ENCODE results near the gene SMIM44. TPM values are rescaled to one million over a fixed set of nuclear protein-coding genes. Genes with fewer than 3 reads are reported as not detected.

Gene SMIM44
- total RNA-seq, 5 donors from 2014 or later (not counting 1 experiment from before 2014, with no cell fraction given), result not detected

GRCh38 chr19:3434630-3435553 lies 48.3 kb downstream of the SMIM44 start:
- Histone ChIP-seq H3K9me3 (no peaks in the 10 kb centered on the region), H3K27ac (ENCODE audit: low read length) (peak overlapping the region; percentile 88), H3K27me3 (replicated peaks in 1 of 2; ENCODE audit: control insufficient read depth in 2 of 2, extremely low read depth in 1 of 2, insufficient read depth in 2 of 2, low read length in 1 of 2) (no peaks in the 10 kb centered on the region), H3K4me1 (ENCODE audit: control insufficient read depth in 1 of 2, extremely low read depth in 1 of 2, insufficient read depth in 2 of 2, low read length in 2 of 2) (peaks cover 0 to 17% of the 10 kb centered on the region in 2 experiments), H3K4me3 (ENCODE audit: control insufficient read depth in 1 of 2, extremely low read depth in 1 of 2, low read length in 1 of 2) (peak overlapping the region; percentile 65 to 96), H3K36me3 (ENCODE audit: control insufficient read depth in 2 of 2, extremely low read depth in 1 of 2, insufficient read depth in 1 of 2, low read length in 1 of 2) (no peaks in the 10 kb centered on the region)
- ATAC-seq (replicated peaks in 1 of 4) (peak; percentile 94 to 96 (median 96)), DNase-seq (peak; percentile 87 to 96 (median 92))
- Mint-ChIP-seq H3K27me3 (no peaks in the 10 kb centered on the region), H3K27ac (peak overlapping the region; percentile 98 to 100), H3K4me1 (peaks cover 15 to 17% (median 16%) of the 10 kb centered on the region in 3 donors), H3K9me3 (no peaks in the 10 kb centered on the region), H3K4me3 (peak overlapping the region; percentile 84 to 96 (median 96)), H3K36me3 (peaks cover 12% of the 10 kb centered on the region)
- 3% methylated on average over 60 of the region's 67 CpGs for WGBS (ENCODE audit: insufficient coverage)
- ChIA-PET CTCF (interaction anchor here in 1 of 2 donors (0.5 to 0.6 kb wide), 2 partner anchors 143 to 1357 kb away, joined by 3 to 4 read pairs; partner anchors contain the start of gene FEM1A), POLR2A (no interaction called here)

GRCh38 chr19:3433805-3434540 lies 49.3 kb downstream of the SMIM44 start:
- no peaks in the 10 kb centered on the region for H3K27me3 Mint-ChIP-seq
- Histone ChIP-seq H3K27me3 (replicated peaks in 1 of 2; ENCODE audit: control insufficient read depth in 2 of 2, extremely low read depth in 1 of 2, insufficient read depth in 2 of 2, low read length in 1 of 2) (no peaks in the 10 kb centered on the region), H3K27ac (ENCODE audit: low read length) (peak overlapping the region; percentile 88), H3K4me1 (ENCODE audit: control insufficient read depth in 1 of 2, extremely low read depth in 1 of 2, insufficient read depth in 2 of 2, low read length in 2 of 2) (peaks cover 0 to 17% of the 10 kb centered on the region in 2 experiments), H3K9me3 (no peaks in the 10 kb centered on the region), H3K4me3 (ENCODE audit: control insufficient read depth in 1 of 2, extremely low read depth in 1 of 2, low read length in 1 of 2) (peak overlapping the region; percentile 65 to 96), H3K36me3 (ENCODE audit: control insufficient read depth in 2 of 2, extremely low read depth in 1 of 2, insufficient read depth in 1 of 2, low read length in 1 of 2) (no peaks in the 10 kb centered on the region)
- H3K4me3 Mint-ChIP-seq, result peak overlapping the region; percentile 84 to 96 (median 96)
- DNase-seq (no peak), ATAC-seq (replicated peaks in 1 of 4) (no peak)
- peak overlapping the region; percentile 98 to 100 for H3K27ac Mint-ChIP-seq
- H3K36me3 Mint-ChIP-seq, result peaks cover 12% of the 10 kb centered on the region
- no peaks in the 10 kb centered on the region for H3K9me3 Mint-ChIP-seq
- ChIA-PET POLR2A (no interaction called here), CTCF (interaction anchor here in 1 of 2 donors (0.6 kb wide), 1 partner anchor 483 kb away, joined by 6 read pairs; no protein-coding TSS in a partner anchor)
- 78% methylated on average over 7 of the region's 11 CpGs for WGBS (ENCODE audit: insufficient coverage)
- peaks cover 14 to 16% (median 16%) of the 10 kb centered on the region in 3 donors for H3K4me1 Mint-ChIP-seq

GRCh38 chr19:3433313-3433712 lies 49.9 kb downstream of the SMIM44 start:
- no peak overlapping the region for H3K27ac ChIP-seq (ENCODE audit: low read length)
- H3K27me3 ChIP-seq (replicated peaks in 1 of 2; ENCODE audit: control insufficient read depth in 2 of 2, extremely low read depth in 1 of 2, insufficient read depth in 2 of 2, low read length in 1 of 2), result no peaks in the 10 kb centered on the region
- peaks cover 0 to 21% of the 10 kb centered on the region in 2 experiments for H3K4me1 ChIP-seq (ENCODE audit: control insufficient read depth in 1 of 2, extremely low read depth in 1 of 2, insufficient read depth in 2 of 2, low read length in 2 of 2)
- Mint-ChIP-seq H3K9me3 (no peaks in the 10 kb centered on the region), H3K4me1 (peaks cover 14 to 18% (median 16%) of the 10 kb centered on the region in 3 donors), H3K27ac (no peak overlapping the region), H3K36me3 (peaks cover 12% of the 10 kb centered on the region), H3K4me3 (no peak overlapping the region), H3K27me3 (no peaks in the 10 kb centered on the region)
- H3K9me3 ChIP-seq, result no peaks in the 10 kb centered on the region
- CTCF ChIA-PET, result no interaction called here
- no peak for ATAC-seq (replicated peaks in 1 of 4)
- no peak overlapping the region for H3K4me3 ChIP-seq (ENCODE audit: control insufficient read depth in 1 of 2, extremely low read depth in 1 of 2, low read length in 1 of 2)
- no peak for DNase-seq
- WGBS (ENCODE audit: insufficient coverage), result 100% methylated on average over 1 of the region's 12 CpGs
- POLR2A ChIA-PET, result no interaction called here
- no peaks in the 10 kb centered on the region for H3K36me3 ChIP-seq (ENCODE audit: control insufficient read depth in 2 of 2, extremely low read depth in 1 of 2, insufficient read depth in 1 of 2, low read length in 1 of 2)

Other genes with a start within 250 kb of the SMIM44 start
- gene NFIC, start 116.9 kb downstream of the SMIM44 start, total RNA-seq, result 10 to 100 TPM; 27.1 to 41.7 (median 37.2) TPM
- gene SMIM24, start 2.9 kb downstream of the SMIM44 start, total RNA-seq, result 1 to 10 TPM in 1 of 5 donors, under 1 TPM in 3, not detected in 1; 0.33 to 1.3 (median 0.78) TPM
- gene DOHH, start 17.2 kb upstream of the SMIM44 start, total RNA-seq, result 10 to 100 TPM in 3 of 5 donors, 1 to 10 TPM in 2; 5.0 to 12.3 (median 11.1) TPM
- 10 to 100 TPM; 74.0 to 85.6 (median 77.8) TPM for gene FZR1, start 22.9 kb upstream of the SMIM44 start, total RNA-seq
- gene TEKTIP1, start 55.7 kb upstream of the SMIM44 start, total RNA-seq, result 10 to 100 TPM in 3 of 5 donors, 1 to 10 TPM in 2; 7.7 to 12.4 (median 10.3) TPM
- gene MFSD12, start 74.1 kb upstream of the SMIM44 start, total RNA-seq, result 100 to 1,000 TPM in 3 of 5 donors, 10 to 100 TPM in 2; 81.2 to 147 (median 141) TPM
- gene HMG20B, start 89.5 kb upstream of the SMIM44 start, total RNA-seq, result 10 to 100 TPM; 38.0 to 81.6 (median 74.7) TPM
- gene GIPC3, start 102.0 kb upstream of the SMIM44 start, total RNA-seq, result 1 to 10 TPM; 1.5 to 4.3 (median 2.7) TPM
- 10 to 100 TPM in 1 of 5 donors, 1 to 10 TPM in 4; 2.4 to 11.2 (median 7.1) TPM for gene TBXA2R, start 123.4 kb upstream of the SMIM44 start, total RNA-seq
- 10 to 100 TPM; 25.9 to 59.0 (median 55.8) TPM for gene CACTIN, start 143.3 kb upstream of the SMIM44 start, total RNA-seq
- gene PIP5K1C, start 217.0 kb upstream of the SMIM44 start, total RNA-seq, result 10 to 100 TPM; 25.6 to 35.0 (median 32.1) TPM
- 10 to 100 TPM; 12.6 to 28.9 (median 19.4) TPM for gene TJP3, start 224.9 kb upstream of the SMIM44 start, total RNA-seq